ENCODE data around the gene USH2A. TPM values are rescaled to one million over a fixed set of nuclear protein-coding genes. Genes with fewer than 3 reads are reported as not detected.

Gene USH2A
- polyA plus RNA-seq, 1 of the 3 experiments (the other 2 are of a cell fraction) = under 0.01 TPM

DNA sequence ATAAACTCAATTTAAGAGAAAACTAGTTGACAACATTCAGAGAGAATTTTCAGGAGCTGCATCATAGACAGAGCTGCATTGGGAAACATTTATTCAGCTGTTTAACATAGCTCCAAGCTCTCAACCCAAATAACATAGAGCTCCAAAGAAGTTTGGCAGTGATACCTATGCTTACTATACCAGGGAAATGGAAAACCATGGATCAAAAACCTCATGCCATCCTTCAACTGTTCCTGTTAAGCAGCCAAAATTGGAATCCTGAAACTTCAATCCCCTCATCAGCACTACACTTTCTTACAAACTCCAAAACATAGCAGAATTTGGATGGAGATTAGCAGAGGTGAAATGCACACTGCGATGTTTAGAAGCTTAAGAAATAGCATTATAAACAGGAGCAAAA, 164.4 kb downstream of the USH2A start:
- H3K4me3 ChIP-seq (ENCODE audit: low read depth in 2 of 2, low read length in 1 of 2) = no peak overlapping the region
- TF ChIP-seq TEAD4 (IDR thresholded peaks at IDR 0.05; ENCODE audit: borderline replicate concordance, insufficient read depth) (no peak), RAD21 (IDR thresholded peaks at IDR 0.05; ENCODE audit: low read length) (no peak), RXRA (IDR thresholded peaks at IDR 0.05; ENCODE audit: borderline replicate concordance, low read depth) (no peak)
- H4K20me1 ChIP-seq (ENCODE audit: insufficient read depth) = no peaks in the 10 kb centered on the region
- 75% methylated on average over 1 of the region's 1 CpG for WGBS (ENCODE audit: low lambda C conversion rate)
- no peak overlapping the region for H3K4me2 ChIP-seq
- no peaks in the 10 kb centered on the region for H3K4me1 ChIP-seq (ENCODE audit: control insufficient read depth in 1 of 2, insufficient read depth in 2 of 2, low read depth in 1 of 2, low read length in 1 of 2)
- no peak overlapping the region for H3K27ac ChIP-seq (ENCODE audit: low read depth in 2 of 2, low read length in 1 of 2)
- no peak overlapping the region for H3K9ac ChIP-seq
- H3F3A ChIP-seq (replicated peaks; ENCODE audit: insufficient read depth) = no peaks in the 10 kb centered on the region
- H2AFZ ChIP-seq (ENCODE audit: low read depth) = no peak overlapping the region
- DNase-seq = no peak
- no peaks in the 10 kb centered on the region for H3K36me3 ChIP-seq (replicated peaks in 1 of 2; ENCODE audit: control insufficient read depth in 1 of 2, insufficient read depth in 2 of 2, low read length in 1 of 2)
- ChIA-PET CTCF (no interaction called here), POLR2A (no interaction called here)
- no peaks in the 10 kb centered on the region; the same call in 1 of the 2 replicates for H3K9me3 ChIP-seq
- H3K27me3 ChIP-seq (ENCODE audit: insufficient read depth) = no peaks in the 10 kb centered on the region
- H3K9me2 ChIP-seq = no peaks in the 10 kb centered on the region
- no peaks in the 10 kb centered on the region for H3K79me2 ChIP-seq (ENCODE audit: insufficient read depth)

DNA sequence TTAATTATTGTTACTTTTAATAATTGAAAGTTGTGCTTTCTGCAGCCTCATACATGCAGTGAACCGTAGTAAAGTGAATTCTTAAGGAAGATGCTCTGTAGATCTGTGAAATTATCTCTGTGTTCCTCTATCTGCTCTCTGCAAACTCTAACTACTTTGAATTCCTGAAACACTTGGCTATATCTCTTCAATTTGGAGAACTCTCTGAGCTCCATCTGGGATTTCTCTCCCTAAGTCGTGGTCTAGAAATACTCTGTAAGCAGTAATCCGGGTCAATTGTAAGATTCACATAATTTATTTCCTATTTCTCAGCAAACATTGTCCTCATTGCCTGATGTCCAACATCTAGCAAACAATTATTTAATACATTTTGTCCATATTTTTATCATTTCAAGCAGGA, 164.9 kb downstream of the USH2A start:
- WGBS (ENCODE audit: low lambda C conversion rate) = 35% methylated on average over 3 of the region's 3 CpGs
- no peaks in the 10 kb centered on the region for H3K27me3 ChIP-seq (ENCODE audit: insufficient read depth)
- CTCF ChIA-PET = no interaction called here
- no peak for TF ChIP-seq RAD21 (IDR thresholded peaks at IDR 0.05; ENCODE audit: low read length)
- no peak for TF ChIP-seq NRF1 (IDR thresholded peaks at IDR 0.05; ENCODE audit: low read depth, low read length)
- no peak for TF ChIP-seq JUND (IDR thresholded peaks at IDR 0.05)
- no peak for TF ChIP-seq GABPA (IDR thresholded peaks at IDR 0.05; ENCODE audit: low read depth)
- TF ChIP-seq, protein P1, sequence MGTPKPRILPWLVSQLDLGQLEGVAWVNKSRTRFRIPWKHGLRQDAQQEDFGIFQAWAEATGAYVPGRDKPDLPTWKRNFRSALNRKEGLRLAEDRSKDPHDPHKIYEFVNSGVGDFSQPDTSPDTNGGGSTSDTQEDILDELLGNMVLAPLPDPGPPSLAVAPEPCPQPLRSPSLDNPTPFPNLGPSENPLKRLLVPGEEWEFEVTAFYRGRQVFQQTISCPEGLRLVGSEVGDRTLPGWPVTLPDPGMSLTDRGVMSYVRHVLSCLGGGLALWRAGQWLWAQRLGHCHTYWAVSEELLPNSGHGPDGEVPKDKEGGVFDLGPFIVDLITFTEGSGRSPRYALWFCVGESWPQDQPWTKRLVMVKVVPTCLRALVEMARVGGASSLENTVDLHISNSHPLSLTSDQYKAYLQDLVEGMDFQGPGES (IDR thresholded peaks at IDR 0.05; ENCODE audit: low read depth, low read length) = no peak
- TF ChIP-seq SIN3A (IDR thresholded peaks at IDR 0.05; ENCODE audit: borderline replicate concordance, low read depth, low read length) = no peak
- TF ChIP-seq ELF1 (IDR thresholded peaks at IDR 0.05) = no peak
- TF ChIP-seq, protein P2, sequence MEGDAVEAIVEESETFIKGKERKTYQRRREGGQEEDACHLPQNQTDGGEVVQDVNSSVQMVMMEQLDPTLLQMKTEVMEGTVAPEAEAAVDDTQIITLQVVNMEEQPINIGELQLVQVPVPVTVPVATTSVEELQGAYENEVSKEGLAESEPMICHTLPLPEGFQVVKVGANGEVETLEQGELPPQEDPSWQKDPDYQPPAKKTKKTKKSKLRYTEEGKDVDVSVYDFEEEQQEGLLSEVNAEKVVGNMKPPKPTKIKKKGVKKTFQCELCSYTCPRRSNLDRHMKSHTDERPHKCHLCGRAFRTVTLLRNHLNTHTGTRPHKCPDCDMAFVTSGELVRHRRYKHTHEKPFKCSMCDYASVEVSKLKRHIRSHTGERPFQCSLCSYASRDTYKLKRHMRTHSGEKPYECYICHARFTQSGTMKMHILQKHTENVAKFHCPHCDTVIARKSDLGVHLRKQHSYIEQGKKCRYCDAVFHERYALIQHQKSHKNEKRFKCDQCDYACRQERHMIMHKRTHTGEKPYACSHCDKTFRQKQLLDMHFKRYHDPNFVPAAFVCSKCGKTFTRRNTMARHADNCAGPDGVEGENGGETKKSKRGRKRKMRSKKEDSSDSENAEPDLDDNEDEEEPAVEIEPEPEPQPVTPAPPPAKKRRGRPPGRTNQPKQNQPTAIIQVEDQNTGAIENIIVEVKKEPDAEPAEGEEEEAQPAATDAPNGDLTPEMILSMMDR (IDR thresholded peaks at IDR 0.05) = no peak
- TF ChIP-seq, protein P3, sequence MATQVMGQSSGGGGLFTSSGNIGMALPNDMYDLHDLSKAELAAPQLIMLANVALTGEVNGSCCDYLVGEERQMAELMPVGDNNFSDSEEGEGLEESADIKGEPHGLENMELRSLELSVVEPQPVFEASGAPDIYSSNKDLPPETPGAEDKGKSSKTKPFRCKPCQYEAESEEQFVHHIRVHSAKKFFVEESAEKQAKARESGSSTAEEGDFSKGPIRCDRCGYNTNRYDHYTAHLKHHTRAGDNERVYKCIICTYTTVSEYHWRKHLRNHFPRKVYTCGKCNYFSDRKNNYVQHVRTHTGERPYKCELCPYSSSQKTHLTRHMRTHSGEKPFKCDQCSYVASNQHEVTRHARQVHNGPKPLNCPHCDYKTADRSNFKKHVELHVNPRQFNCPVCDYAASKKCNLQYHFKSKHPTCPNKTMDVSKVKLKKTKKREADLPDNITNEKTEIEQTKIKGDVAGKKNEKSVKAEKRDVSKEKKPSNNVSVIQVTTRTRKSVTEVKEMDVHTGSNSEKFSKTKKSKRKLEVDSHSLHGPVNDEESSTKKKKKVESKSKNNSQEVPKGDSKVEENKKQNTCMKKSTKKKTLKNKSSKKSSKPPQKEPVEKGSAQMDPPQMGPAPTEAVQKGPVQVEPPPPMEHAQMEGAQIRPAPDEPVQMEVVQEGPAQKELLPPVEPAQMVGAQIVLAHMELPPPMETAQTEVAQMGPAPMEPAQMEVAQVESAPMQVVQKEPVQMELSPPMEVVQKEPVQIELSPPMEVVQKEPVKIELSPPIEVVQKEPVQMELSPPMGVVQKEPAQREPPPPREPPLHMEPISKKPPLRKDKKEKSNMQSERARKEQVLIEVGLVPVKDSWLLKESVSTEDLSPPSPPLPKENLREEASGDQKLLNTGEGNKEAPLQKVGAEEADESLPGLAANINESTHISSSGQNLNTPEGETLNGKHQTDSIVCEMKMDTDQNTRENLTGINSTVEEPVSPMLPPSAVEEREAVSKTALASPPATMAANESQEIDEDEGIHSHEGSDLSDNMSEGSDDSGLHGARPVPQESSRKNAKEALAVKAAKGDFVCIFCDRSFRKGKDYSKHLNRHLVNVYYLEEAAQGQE (IDR thresholded peaks at IDR 0.05; ENCODE audit: low read depth, low read length) = no peak
- TF ChIP-seq RXRA (IDR thresholded peaks at IDR 0.05; ENCODE audit: borderline replicate concordance, low read depth) = no peak
- no peak for TF ChIP-seq TAF1 (IDR thresholded peaks at IDR 0.05; ENCODE audit: borderline replicate concordance, low read depth, low read length)
- TF ChIP-seq, protein P4, sequence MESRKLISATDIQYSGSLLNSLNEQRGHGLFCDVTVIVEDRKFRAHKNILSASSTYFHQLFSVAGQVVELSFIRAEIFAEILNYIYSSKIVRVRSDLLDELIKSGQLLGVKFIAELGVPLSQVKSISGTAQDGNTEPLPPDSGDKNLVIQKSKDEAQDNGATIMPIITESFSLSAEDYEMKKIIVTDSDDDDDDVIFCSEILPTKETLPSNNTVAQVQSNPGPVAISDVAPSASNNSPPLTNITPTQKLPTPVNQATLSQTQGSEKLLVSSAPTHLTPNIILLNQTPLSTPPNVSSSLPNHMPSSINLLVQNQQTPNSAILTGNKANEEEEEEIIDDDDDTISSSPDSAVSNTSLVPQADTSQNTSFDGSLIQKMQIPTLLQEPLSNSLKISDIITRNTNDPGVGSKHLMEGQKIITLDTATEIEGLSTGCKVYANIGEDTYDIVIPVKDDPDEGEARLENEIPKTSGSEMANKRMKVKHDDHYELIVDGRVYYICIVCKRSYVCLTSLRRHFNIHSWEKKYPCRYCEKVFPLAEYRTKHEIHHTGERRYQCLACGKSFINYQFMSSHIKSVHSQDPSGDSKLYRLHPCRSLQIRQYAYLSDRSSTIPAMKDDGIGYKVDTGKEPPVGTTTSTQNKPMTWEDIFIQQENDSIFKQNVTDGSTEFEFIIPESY (IDR thresholded peaks at IDR 0.05; ENCODE audit: borderline replicate concordance, low read depth) = no peak
- no peak for TF ChIP-seq FOXM1 (IDR thresholded peaks at IDR 0.05; ENCODE audit: low read depth)
- TF ChIP-seq, protein P5, sequence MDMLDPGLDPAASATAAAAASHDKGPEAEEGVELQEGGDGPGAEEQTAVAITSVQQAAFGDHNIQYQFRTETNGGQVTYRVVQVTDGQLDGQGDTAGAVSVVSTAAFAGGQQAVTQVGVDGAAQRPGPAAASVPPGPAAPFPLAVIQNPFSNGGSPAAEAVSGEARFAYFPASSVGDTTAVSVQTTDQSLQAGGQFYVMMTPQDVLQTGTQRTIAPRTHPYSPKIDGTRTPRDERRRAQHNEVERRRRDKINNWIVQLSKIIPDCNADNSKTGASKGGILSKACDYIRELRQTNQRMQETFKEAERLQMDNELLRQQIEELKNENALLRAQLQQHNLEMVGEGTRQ (IDR thresholded peaks at IDR 0.05; ENCODE audit: borderline replicate concordance, low read depth, low read length) = no peak
- TF ChIP-seq POLR2AphosphoS5 (IDR thresholded peaks at IDR 0.05; ENCODE audit: low read depth, low read length) = no peak
- TF ChIP-seq TEAD4 (IDR thresholded peaks at IDR 0.05; ENCODE audit: borderline replicate concordance, insufficient read depth) = no peak
- no peak for TF ChIP-seq CHD2 (IDR thresholded peaks at IDR 0.05; ENCODE audit: low read length, partially characterized antibody)
- no peak for TF ChIP-seq TCF12 (IDR thresholded peaks at IDR 0.05)

More for the DNA sequence above, 164.9 kb downstream of the USH2A start:
- H3K27ac ChIP-seq (ENCODE audit: low read depth in 2 of 2, low read length in 1 of 2) = no peak overlapping the region
- no peaks in the 10 kb centered on the region; the same call in 1 of the 2 replicates for H3K9me3 ChIP-seq
- H3K4me2 ChIP-seq = no peak overlapping the region
- H3K4me1 ChIP-seq (ENCODE audit: control insufficient read depth in 1 of 2, insufficient read depth in 2 of 2, low read depth in 1 of 2, low read length in 1 of 2) = no peaks in the 10 kb centered on the region
- H4K20me1 ChIP-seq (ENCODE audit: insufficient read depth) = no peaks in the 10 kb centered on the region
- POLR2A ChIA-PET = no interaction called here
- no peaks in the 10 kb centered on the region for H3K79me2 ChIP-seq (ENCODE audit: insufficient read depth)
- H3K9ac ChIP-seq = no peak overlapping the region
- no peaks in the 10 kb centered on the region for H3K9me2 ChIP-seq
- no peak overlapping the region for H2AFZ ChIP-seq (ENCODE audit: low read depth)
- H3K36me3 ChIP-seq (replicated peaks in 1 of 2; ENCODE audit: control insufficient read depth in 1 of 2, insufficient read depth in 2 of 2, low read length in 1 of 2) = no peaks in the 10 kb centered on the region
- no peak for DNase-seq
- H3K4me3 ChIP-seq (ENCODE audit: low read depth in 2 of 2, low read length in 1 of 2) = no peak overlapping the region
- no peaks in the 10 kb centered on the region for H3F3A ChIP-seq (replicated peaks; ENCODE audit: insufficient read depth)
